HepG2 (cell line): Measurements from ENCODE around the gene KHK. TPM values are rescaled to one million over a fixed set of nuclear protein-coding genes. Genes with fewer than 3 reads are reported as not detected.

Experiments
- ATAC-seq: fragments of 200-7000 bp; cut with Tn5 transposase; 3 replicates; pipeline ENCODE4 v1.9.1; 2020; ENCODE audit warnings: mild to moderate bottlenecking, moderate library complexity
- BruUV-seq: library from RNA; stranded (reverse); fragments of 400-500 nt; replicated peaks from 2 replicates; lab custom pipeline; 2021; lab: Mats Ljungman, UMichigan
- CTCF ChIA-PET: fragments of 300-600 bp; formaldehyde crosslinking; extraction: SDS; loops from one replicate; lab custom pipeline; 2021; ENCODE audit warnings: low total read pairs, inconsistent platforms, low intra/inter-chr PET ratio; lab: Yijun Ruan, JAX
- POLR2A ChIA-PET: fragments of 350-600 bp; sonication (Branson Sonifier 250); formaldehyde crosslinking; loops from one replicate; lab custom pipeline; 2020; ENCODE audit warnings: antibody characterized with exemption, inconsistent platforms; lab: Yijun Ruan, JAX
- DNase-seq: peaks from one replicate; pipeline ENCODE4 v3.0.0-alpha.2; 2015; ENCODE audit warnings: low spot score
- FAIRE-seq: peaks from 3 replicates; lab custom pipeline; 2011; peaks lifted over from hg19 to GRCh38; lab: Jason Lieb, UNC
- H2AFZ ChIP-seq: one replicate; pipeline ENCODE4 v1.6.1; 2011; ENCODE audit warnings: low read length, inconsistent platforms
- H3K27ac ChIP-seq: fragments of 300-600 bp; 3 replicates; pipeline ENCODE4 v1.8.0; 2011; ENCODE audit warnings: mixed run types, mild to moderate bottlenecking, mixed read lengths, low read length, inconsistent platforms; ENCODE audit not compliant: insufficient read depth; ENCODE audit errors: extremely low read length
- H3K27me3 ChIP-seq, 2 experiments: fragments of 200-600 bp in 1 of 2; 2 replicates in 1 of 2; 3 replicates in 1 of 2; pipeline versions ENCODE4 v1.6.0 to v1.8.0; 2011; ENCODE audit warnings: low read length in 2 of 2, mild to moderate bottlenecking in 2 of 2, moderate library complexity in 2 of 2, inconsistent platforms in 1 of 2; ENCODE audit not compliant: insufficient read depth in 2 of 2, control insufficient read depth in 1 of 2
- H3K36me3 ChIP-seq, 2 experiments: fragments of 200-600 bp in 1 of 2; replicated peaks in 1 of 2; 2 replicates in 1 of 2; 3 replicates in 1 of 2; pipeline versions ENCODE4 v1.5.1 to v1.8.0; 2011; ENCODE audit warnings: low read length in 2 of 2, inconsistent platforms in 1 of 2; ENCODE audit not compliant: insufficient read depth in 2 of 2, control insufficient read depth in 1 of 2
- H3K4me1 ChIP-seq: 2 replicates; pipeline ENCODE4 v1.5.1; 2012; ENCODE audit warnings: low read length, inconsistent platforms; ENCODE audit not compliant: insufficient read depth
- H3K4me2 ChIP-seq: 2 replicates; pipeline ENCODE4 v1.6.0; 2011; ENCODE audit warnings: low read depth, low read length, inconsistent platforms
- H3K4me3 ChIP-seq, 3 experiments: fragments of 200-600 bp in 1 of 3; sonication (generic), shearing (Covaris generic) in 1 of 3; replicated peaks in 1 of 3; 2 replicates each; pipeline ENCODE4 v1.5.1; 2011 to 2016; ENCODE audit warnings: low read length in 3 of 3, inconsistent platforms in 2 of 3, low read depth in 2 of 3, mild to moderate bottlenecking in 2 of 3, control low read depth in 1 of 3, mixed read lengths in 1 of 3; ENCODE audit not compliant: insufficient read depth in 1 of 3
- H3K79me2 ChIP-seq: one replicate; pipeline ENCODE4 v1.6.1; 2011; ENCODE audit warnings: low read length, inconsistent platforms; ENCODE audit not compliant: insufficient read depth
- H3K9ac ChIP-seq: 2 replicates; pipeline ENCODE4 v1.6.0; 2011; ENCODE audit warnings: mild to moderate bottlenecking, low read depth, low read length, inconsistent platforms; ENCODE audit not compliant: insufficient read depth
- H3K9me3 ChIP-seq: 2 replicates; pipeline ENCODE4 v1.5.1; 2012; ENCODE audit warnings: mild to moderate bottlenecking, low read length
- H4K20me1 ChIP-seq: 2 replicates; pipeline ENCODE4 v1.6.0; 2011; ENCODE audit warnings: inconsistent platforms, mild to moderate bottlenecking, low read length, moderate library complexity; ENCODE audit not compliant: insufficient read depth
- CHD2 ChIP-seq: IDR thresholded peaks from 2 replicates; pipeline ENCODE4 v1.6.1; 2011; ENCODE audit warnings: low read depth, low read length, improper control_type of control experiment
- DPF2 ChIP-seq: sonication (generic); formaldehyde crosslinking; IDR thresholded peaks from 2 replicates; pipeline ENCODE4 v1.4.0; 2020; ENCODE audit warnings: mild to moderate bottlenecking, low read depth, missing genetic modification reagents, borderline replicate concordance
- HDAC1 ChIP-seq: sonication (generic); formaldehyde crosslinking; IDR thresholded peaks from 2 replicates; pipeline ENCODE4 v1.5.1; 2020; ENCODE audit warnings: mild to moderate bottlenecking, missing genetic modification reagents
- KDM1A ChIP-seq: IDR thresholded peaks from 2 replicates; pipeline ENCODE4 v1.6.1; 2016; ENCODE audit warnings: missing compliant biosample characterization
- MED1 ChIP-seq: sonication (generic); formaldehyde crosslinking; IDR thresholded peaks from 2 replicates; pipeline ENCODE4 v1.4.0; 2020; ENCODE audit warnings: missing genetic modification reagents
- MIER3 ChIP-seq: IDR thresholded peaks from 2 replicates; pipeline ENCODE4 v1.6.1; 2016; ENCODE audit warnings: missing compliant biosample characterization, borderline replicate concordance
- PAXIP1 ChIP-seq: sonication (generic); formaldehyde crosslinking; conservative IDR thresholded peaks from 2 replicates; pipeline ENCODE4 v1.4.0; 2020; ENCODE audit warnings: mild to moderate bottlenecking, missing genetic modification reagents, moderate library complexity
- POLR2G ChIP-seq: fragments of 200-400 bp; formaldehyde crosslinking; IDR thresholded peaks from 2 replicates; pipeline ENCODE4 v1.6.1; 2018; ENCODE audit warnings: mild to moderate bottlenecking, low read depth, low read length, moderate library complexity
- RCOR2 ChIP-seq: IDR thresholded peaks from 2 replicates; pipeline ENCODE4 v1.6.1; 2016; ENCODE audit warnings: missing biosample characterization, missing genetic modification reagents
- RERE ChIP-seq: IDR thresholded peaks from 2 replicates; pipeline ENCODE4 v1.6.1; 2016; ENCODE audit warnings: low read depth, missing genetic modification reagents, missing compliant biosample characterization
- SALL1 ChIP-seq: sonication (generic); formaldehyde crosslinking; IDR thresholded peaks from 2 replicates; pipeline ENCODE4 v1.8.0; 2022; ENCODE audit warnings: mild to moderate bottlenecking, missing genetic modification reagents
- SMAD9 ChIP-seq: sonication (generic); formaldehyde crosslinking; IDR thresholded peaks from 2 replicates; pipeline ENCODE4 v1.5.1; 2020; ENCODE audit warnings: mild to moderate bottlenecking, missing genetic modification reagents
- SMARCC2 ChIP-seq: fragments of 450-650 bp; IDR thresholded peaks from 2 replicates; pipeline ENCODE4 v1.6.1; 2017; ENCODE audit warnings: antibody characterized with exemption, mild to moderate bottlenecking
- ZNF510 ChIP-seq: sonication (generic); formaldehyde crosslinking; IDR thresholded peaks from 2 replicates; pipeline ENCODE4 v1.4.0; 2020; ENCODE audit warnings: low read depth, mild to moderate bottlenecking, missing genetic modification reagents
- WGBS: methylation state at CpG from one replicate; pipeline ENCODE4 v1.1.6; 2017; ENCODE audit warnings: low lambda C conversion rate; 5-methylcytosine and 5-hydroxymethylcytosine counted together
- in situ Hi-C: cut with HindIII; loops from 2 replicates; pipeline ENCODE4 v1.10.0; 2017; ENCODE audit warnings: low pct_unique_long_range_greater_than_20kb; ENCODE audit not compliant: extremely low pct_ligation_motif_present
- intact Hi-C: fragments of 100-400 bp; cut with micrococcal nuclease; formaldehyde crosslinking; loops from one replicate; pipeline ENCODE4 v1.10.0; 2022; ENCODE audit not compliant: unreplicated experiment
- polyA plus RNA-seq, 8 experiments: library from polyadenylated mRNA; depleted of rRNA in 3 of 8; stranded (reverse) in 7 of 8; unstranded in 1 of 8; fragments of >200 nt; fragmentation: Illumina TruSeq in 4 of 8; extraction: Trizol in 4 of 8; gene quantifications; 2 replicates each; pipeline versions ENCODE4 v1.2.1 to v1.2.3, GENCODE V29; 2011 to 2016; ENCODE audit warnings: low read depth in 4 of 8, missing spikeins in 1 of 8, mixed read lengths in 1 of 8; ENCODE audit not compliant: insufficient read depth in 1 of 8
- total RNA-seq, 5 experiments: library from RNA; depleted of rRNA; stranded (reverse); fragments of >200 nt; fragmentation: Illumina TruSeq; extraction: Trizol; gene quantifications; 2 replicates each; pipeline ENCODE4 v1.2.3, GENCODE V29; 2016; ENCODE audit warnings: low read depth in 1 of 5
- TF ChIP-seq, protein P1 (sequence below): sonication (generic); formaldehyde crosslinking; IDR thresholded peaks from 2 replicates; pipeline ENCODE4 v1.4.0; 2020; ENCODE audit warnings: mild to moderate bottlenecking, missing genetic modification reagents

The KHK gene
- total and polyA plus RNA-seq, 2 of the 13 experiments (the other 11 are each of a cell fraction or from before 2014, with no cell fraction given) = 40.9 to 99.2 TPM

- FAIRE-seq = no peak
- in situ Hi-C loops = no loop called here
- 0 out of 2 replicates have a peak, but pooled peaks have one; percentile 12 for TF ChIP-seq PAXIP1 (CRISPR knock-in tag)
- TF ChIP-seq SMAD9 (CRISPR knock-in tag) = no peak
- no peak for TF ChIP-seq CHD2
- no peak for TF ChIP-seq ZNF510
- no peak for TF ChIP-seq RERE
- 0 out of 2 replicates have a peak, but pooled peaks have one; percentile 23 for TF ChIP-seq HDAC1
- TF ChIP-seq DPF2 (CRISPR knock-in tag) = no peak
- TF ChIP-seq MED1 = no peak
- TF ChIP-seq SMARCC2 = no peak
- peak; percentile 20; the same call in 1 of the 2 replicates for TF ChIP-seq SALL1
- TF ChIP-seq, protein P1, sequence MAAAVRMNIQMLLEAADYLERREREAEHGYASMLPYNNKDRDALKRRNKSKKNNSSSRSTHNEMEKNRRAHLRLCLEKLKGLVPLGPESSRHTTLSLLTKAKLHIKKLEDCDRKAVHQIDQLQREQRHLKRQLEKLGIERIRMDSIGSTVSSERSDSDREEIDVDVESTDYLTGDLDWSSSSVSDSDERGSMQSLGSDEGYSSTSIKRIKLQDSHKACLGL = no peak
- TF ChIP-seq RCOR2 (CRISPR knock-in tag) = no peak
- TF ChIP-seq MIER3 (CRISPR knock-in tag) = no peak
- TF ChIP-seq KDM1A = 0 out of 2 replicates have a peak, but pooled peaks have one; percentile 5
- no peak for TF ChIP-seq POLR2G
These were observed 1.3 kb downstream of the KHK start for GRCh38 chr2:27087823-27088410.

More at GRCh38 chr2:27087823-27088410, 1.3 kb downstream of the KHK start:
- Histone ChIP-seq H3K9ac (peak overlapping the region; percentile 74), H3K4me3 (peak overlapping the region; percentile 74 to 99 (median 75)), H3K4me1 (peaks cover 81% of the 10 kb centered on the region), H2AFZ (no peak overlapping the region), H3K79me2 (peaks cover 53% of the 10 kb centered on the region), H3K27me3 (no peaks in the 10 kb centered on the region), H3K4me2 (peak overlapping the region; percentile 97), H3K9me3 (no peaks in the 10 kb centered on the region), H3K36me3 (peaks cover 0 to 3% of the 10 kb centered on the region in 2 experiments; a peak in 3 of 5 replicates), H4K20me1 (no peaks in the 10 kb centered on the region), H3K27ac (peak overlapping the region; percentile 45)
- intact Hi-C loops = loop anchor here (5.0 to 10.0 kb wide), 3 partner anchors 53 to 1159 kb away; partner anchors contain the start of gene TMEM214
- ATAC-seq (no peak), DNase-seq (no peak)
- ChIA-PET CTCF (no interaction called here), POLR2A (interaction anchor here (0.7 to 9.2 kb wide), 13 partner anchors 8 to 126 kb away, joined by 3 to 106 read pairs (median 10); partner anchors contain the start of genes ABHD1, AGBL5, ATRAID and OST4)
- no TSS peak for BruUV-seq
- 35% methylated on average over 5 of the region's 5 CpGs for WGBS
